ENCODE data around the gene AQP1. TPM values are rescaled to one million over a fixed set of nuclear protein-coding genes. Genes with fewer than 3 reads are reported as not detected.

AQP1 gene
- total RNA-seq, 1 donor from 2014 or later: 18.0 TPM

- Mint-ChIP-seq H3K4me1 (ENCODE audit: low read depth) (no peaks in the 10 kb centered on the region), H3K27ac (ENCODE audit: unreplicated experiment) (no peak overlapping the region), H3K4me3 (ENCODE audit: unreplicated experiment) (no peak overlapping the region), H3K27me3 (ENCODE audit: low read depth) (peaks cover 73% of the 10 kb centered on the region), H3K9me3 (ENCODE audit: low read depth) (no peaks in the 10 kb centered on the region), H3K36me3 (ENCODE audit: low read depth) (no peaks in the 10 kb centered on the region)
- no peak for DNase-seq (ENCODE audit: low spot score)
- TF ChIP-seq CTCF (IDR thresholded peaks at IDR 0.05): no peak
Measured at GRCh38 chr7:30969604-30969970, 57.9 kb downstream of the AQP1 start.

- Mint-ChIP-seq H3K36me3 (ENCODE audit: low read depth) (no peaks in the 10 kb centered on the region), H3K4me3 (ENCODE audit: unreplicated experiment) (no peak overlapping the region), H3K9me3 (ENCODE audit: low read depth) (no peaks in the 10 kb centered on the region), H3K4me1 (ENCODE audit: low read depth) (no peaks in the 10 kb centered on the region), H3K27ac (ENCODE audit: unreplicated experiment) (no peak overlapping the region), H3K27me3 (ENCODE audit: low read depth) (peaks cover 73% of the 10 kb centered on the region)
- TF ChIP-seq CTCF (IDR thresholded peaks at IDR 0.05): no peak
- DNase-seq (ENCODE audit: low spot score): no peak
Measured at GRCh38 chr7:30970074-30970473, 58.4 kb downstream of the AQP1 start.

- Mint-ChIP-seq H3K4me3 (ENCODE audit: unreplicated experiment) (no peak overlapping the region), H3K27ac (ENCODE audit: unreplicated experiment) (no peak overlapping the region), H3K4me1 (ENCODE audit: low read depth) (no peaks in the 10 kb centered on the region), H3K9me3 (ENCODE audit: low read depth) (no peaks in the 10 kb centered on the region), H3K36me3 (ENCODE audit: low read depth) (no peaks in the 10 kb centered on the region), H3K27me3 (ENCODE audit: low read depth) (peaks cover 71% of the 10 kb centered on the region)
- TF ChIP-seq CTCF (IDR thresholded peaks at IDR 0.05): no peak
- DNase-seq (ENCODE audit: low spot score): no peak
Measured at GRCh38 chr7:30970594-30971094, 59.0 kb downstream of the AQP1 start.

GRCh38 chr7:30971440-30971839 is 59.8 kb downstream of the AQP1 start:
- Mint-ChIP-seq H3K27me3 (ENCODE audit: low read depth) (peaks cover 72% of the 10 kb centered on the region), H3K9me3 (ENCODE audit: low read depth) (no peaks in the 10 kb centered on the region)

GRCh38 chr7:30971840-30972563 is 60.3 kb downstream of the AQP1 start:
- H3K27ac Mint-ChIP-seq (ENCODE audit: unreplicated experiment): no peak overlapping the region
- peaks cover 72% of the 10 kb centered on the region for H3K27me3 Mint-ChIP-seq (ENCODE audit: low read depth)
- DNase-seq (ENCODE audit: low spot score): no peak
- TF ChIP-seq CTCF (IDR thresholded peaks at IDR 0.05): no peak
- H3K9me3 Mint-ChIP-seq (ENCODE audit: low read depth): no peaks in the 10 kb centered on the region
- H3K4me1 Mint-ChIP-seq (ENCODE audit: low read depth): no peaks in the 10 kb centered on the region
- no peak overlapping the region for H3K4me3 Mint-ChIP-seq (ENCODE audit: unreplicated experiment)
- no peaks in the 10 kb centered on the region for H3K36me3 Mint-ChIP-seq (ENCODE audit: low read depth)

More at GRCh38 chr7:30971440-30971839, 59.8 kb downstream of the AQP1 start:
- no peak for TF ChIP-seq CTCF (IDR thresholded peaks at IDR 0.05)
- H3K27ac Mint-ChIP-seq (ENCODE audit: unreplicated experiment): no peak overlapping the region
- H3K4me1 Mint-ChIP-seq (ENCODE audit: low read depth): no peaks in the 10 kb centered on the region
- no peaks in the 10 kb centered on the region for H3K36me3 Mint-ChIP-seq (ENCODE audit: low read depth)
- no peak for DNase-seq (ENCODE audit: low spot score)
- H3K4me3 Mint-ChIP-seq (ENCODE audit: unreplicated experiment): no peak overlapping the region

Data from chondrocyte (in vitro differentiated cells).